ENCODE results near the gene DHX16. TPM values are rescaled to one million over a fixed set of nuclear protein-coding genes. Genes with fewer than 3 reads are reported as not detected.

Gene DHX16
- total RNA-seq, 1 experiment from 2014 or later = 41.3 TPM

DNA sequence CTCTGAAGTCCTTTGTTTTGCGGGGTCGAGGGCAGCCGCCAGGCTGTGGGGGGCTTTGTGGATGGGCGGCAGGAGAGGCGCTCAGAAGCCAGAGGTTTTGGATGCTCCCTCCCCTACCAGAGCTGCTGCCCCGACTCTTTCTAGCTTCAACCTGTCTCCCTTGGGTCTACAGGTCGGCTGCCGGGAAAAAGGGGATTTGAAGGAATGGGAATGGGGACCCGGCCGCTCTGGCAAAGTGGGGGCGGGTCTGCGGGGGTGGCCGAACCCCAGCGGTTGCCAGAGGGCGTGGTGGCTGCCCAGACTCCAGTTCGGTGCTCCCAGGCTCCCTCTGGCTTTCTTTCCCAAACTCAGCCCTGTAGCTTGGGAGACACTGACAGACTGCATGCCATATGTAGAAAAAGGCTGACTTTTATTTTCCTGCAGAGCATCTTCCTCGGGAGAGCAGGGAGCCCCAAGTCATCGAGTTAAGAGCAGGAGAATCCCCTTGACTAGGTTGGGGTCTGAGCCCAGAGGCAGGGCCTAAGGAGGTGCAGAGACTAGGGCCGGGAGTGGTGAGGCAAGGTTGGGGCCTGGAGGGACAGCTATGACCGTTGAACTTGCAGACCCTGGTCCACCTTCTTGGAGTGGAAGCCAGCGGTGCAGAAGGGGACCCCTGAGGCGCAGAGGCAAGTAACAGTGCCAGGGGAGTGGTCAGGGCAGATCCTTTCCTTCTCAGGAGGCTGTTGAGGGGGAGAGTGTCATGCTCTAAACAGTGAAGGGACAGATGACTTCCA, 15.0 kb upstream of the DHX16 start:
- CTCF ChIA-PET = interaction anchor here (0.6 to 5.5 kb wide), 10 partner anchors 9 to 195 kb away, joined by 3 to 62 read pairs (median 6); partner anchors contain the start of gene DHX16
- BruUV-seq (replicated peaks) = TSS peak; percentile 85

DNA sequence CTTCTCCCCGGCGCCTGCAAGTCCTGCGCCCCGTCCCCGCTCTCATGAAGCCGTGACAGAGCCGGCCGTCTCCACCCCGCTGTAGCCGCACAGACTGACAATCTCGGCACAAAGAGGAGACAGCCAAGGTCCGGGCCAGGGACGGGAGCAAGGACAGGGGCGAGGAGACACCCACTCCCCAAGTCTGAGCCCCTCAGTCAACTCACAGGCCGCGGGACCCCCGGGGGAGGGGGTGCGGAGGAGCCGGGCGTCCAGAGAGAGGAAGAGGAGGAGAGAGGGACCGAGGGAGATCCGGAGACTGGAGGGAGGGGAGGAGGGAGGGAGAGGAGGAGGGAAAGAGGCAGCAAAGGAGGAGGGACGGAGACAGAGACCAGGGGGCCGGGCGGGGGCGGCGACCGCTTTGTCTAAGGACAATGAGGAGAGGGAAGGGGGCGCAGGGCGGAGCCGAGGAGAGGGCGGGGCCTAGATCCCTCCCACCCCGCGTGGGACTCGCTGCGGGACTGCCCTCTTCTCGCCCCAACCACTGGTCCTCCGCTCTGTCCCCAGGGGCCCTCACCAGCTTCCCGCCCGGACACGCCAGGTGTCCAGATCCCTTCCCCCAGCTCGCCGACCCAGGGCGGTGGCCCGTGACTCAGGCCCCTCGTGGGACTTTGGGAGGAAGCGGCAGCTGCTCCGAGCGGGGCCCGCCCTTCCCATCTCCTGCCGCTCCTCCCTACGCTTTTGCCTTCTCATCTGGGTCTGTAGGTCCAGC, 14.3 kb upstream of the DHX16 start:
- peaks cover 66% of the 10 kb centered on the region for H3K4me1 Mint-ChIP-seq (ENCODE audit: insufficient read depth, unreplicated experiment)
- ChIA-PET CTCF (interaction anchor here (0.6 to 5.5 kb wide), 7 partner anchors 8 to 196 kb away, joined by 3 to 62 read pairs (median 7); no protein-coding TSS in a partner anchor), POLR2A (interaction anchor here (0.7 to 13.9 kb wide), 19 partner anchors 8 to 713 kb away, joined by 3 to 477 read pairs (median 5); partner anchors contain the start of genes DDR1, DHX16, FLOT1 and MDC1)

More for the DNA sequence above, 15.0 kb upstream of the DHX16 start:
- intact Hi-C loops (cut with micrococcal nuclease) = loop anchor here (2.0 to 5.0 kb wide), 2 partner anchors 134 to 189 kb away; no protein-coding TSS in a partner anchor
- H3K4me1 Mint-ChIP-seq (ENCODE audit: insufficient read depth, unreplicated experiment) = peaks cover 58% of the 10 kb centered on the region
- peak overlapping the region; percentile 80 for H3K27ac Mint-ChIP-seq (ENCODE audit: low read depth, unreplicated experiment)
- H3K27me3 Mint-ChIP-seq (ENCODE audit: insufficient read depth, unreplicated experiment) = no peaks in the 10 kb centered on the region
- H3K9me3 Mint-ChIP-seq (ENCODE audit: unreplicated experiment) = no peaks in the 10 kb centered on the region
- H3K36me3 Mint-ChIP-seq (ENCODE audit: insufficient read depth, unreplicated experiment) = peaks cover 13% of the 10 kb centered on the region
- POLR2A ChIA-PET = interaction anchor here (0.7 to 13.9 kb wide), 21 partner anchors 9 to 977 kb away, joined by 3 to 477 read pairs (median 4); partner anchors contain the start of genes DDR1, DHX16, FLOT1 and GPANK1
- H3K4me3 Mint-ChIP-seq (ENCODE audit: unreplicated experiment) = peak overlapping the region; percentile 94
- TF ChIP-seq, protein P1, sequence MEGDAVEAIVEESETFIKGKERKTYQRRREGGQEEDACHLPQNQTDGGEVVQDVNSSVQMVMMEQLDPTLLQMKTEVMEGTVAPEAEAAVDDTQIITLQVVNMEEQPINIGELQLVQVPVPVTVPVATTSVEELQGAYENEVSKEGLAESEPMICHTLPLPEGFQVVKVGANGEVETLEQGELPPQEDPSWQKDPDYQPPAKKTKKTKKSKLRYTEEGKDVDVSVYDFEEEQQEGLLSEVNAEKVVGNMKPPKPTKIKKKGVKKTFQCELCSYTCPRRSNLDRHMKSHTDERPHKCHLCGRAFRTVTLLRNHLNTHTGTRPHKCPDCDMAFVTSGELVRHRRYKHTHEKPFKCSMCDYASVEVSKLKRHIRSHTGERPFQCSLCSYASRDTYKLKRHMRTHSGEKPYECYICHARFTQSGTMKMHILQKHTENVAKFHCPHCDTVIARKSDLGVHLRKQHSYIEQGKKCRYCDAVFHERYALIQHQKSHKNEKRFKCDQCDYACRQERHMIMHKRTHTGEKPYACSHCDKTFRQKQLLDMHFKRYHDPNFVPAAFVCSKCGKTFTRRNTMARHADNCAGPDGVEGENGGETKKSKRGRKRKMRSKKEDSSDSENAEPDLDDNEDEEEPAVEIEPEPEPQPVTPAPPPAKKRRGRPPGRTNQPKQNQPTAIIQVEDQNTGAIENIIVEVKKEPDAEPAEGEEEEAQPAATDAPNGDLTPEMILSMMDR (IDR thresholded peaks at IDR 0.05; ENCODE audit: unreplicated experiment) = no peak
- peak; percentile 51 for DNase-seq (ENCODE audit: unreplicated experiment)

DNA sequence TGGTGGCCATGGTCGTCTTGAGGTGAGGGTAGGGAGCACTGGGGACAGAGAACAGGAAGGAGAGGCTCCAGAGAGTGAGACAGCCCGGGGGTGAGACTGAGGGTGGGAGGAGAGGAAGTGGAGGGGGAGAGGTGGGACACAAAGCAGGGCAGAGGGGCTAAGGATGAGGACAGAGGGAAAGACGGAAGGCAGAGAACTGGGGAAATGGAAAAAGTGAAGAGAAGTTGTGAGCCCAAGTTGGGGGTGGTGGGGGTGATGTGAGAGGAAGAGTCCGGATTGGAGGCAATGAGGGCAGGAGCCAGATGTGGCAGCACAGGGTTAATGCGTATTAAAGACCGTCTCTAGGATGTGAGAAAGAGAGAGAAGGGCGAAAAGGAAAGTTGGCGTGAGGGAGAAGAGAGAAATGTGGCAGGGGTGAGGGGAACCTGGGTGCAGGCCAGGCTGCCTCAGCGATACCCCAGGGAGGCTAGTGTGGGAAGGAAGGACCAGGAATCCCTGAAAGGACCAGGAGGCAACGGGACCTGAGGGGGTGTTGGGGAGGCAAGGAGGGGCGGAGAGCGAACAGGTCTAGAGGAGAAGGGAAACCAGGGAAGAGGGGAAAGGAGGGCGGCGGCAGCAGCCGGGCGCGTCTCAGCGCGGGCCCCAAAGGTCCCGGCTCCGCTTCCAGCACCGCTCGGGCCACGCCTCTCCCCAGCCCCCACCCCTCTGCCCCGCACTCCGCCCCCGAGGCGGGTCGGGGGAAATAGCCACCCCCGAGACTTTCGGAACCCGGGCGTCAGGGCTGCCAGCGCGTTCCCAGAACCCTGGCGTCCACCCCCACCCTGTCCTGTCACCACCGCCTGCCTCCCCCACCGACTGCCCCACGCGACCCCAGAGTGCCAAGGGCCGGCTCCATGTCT, 13.5 kb upstream of the DHX16 start, which contains the start of gene PPP1R18:
Gene PPP1R18, minus strand, starts transcription at position 637 of the 899 bp plus-strand sequence. Its CDS starts 627 bp downstream, at position 10.
- intact Hi-C loops (cut with micrococcal nuclease) = loop anchor here (1.0 to 5.0 kb wide), 3 partner anchors 31 to 191 kb away; partner anchors contain the start of gene MDC1
- Mint-ChIP-seq H3K4me1 (ENCODE audit: insufficient read depth, unreplicated experiment) (peaks cover 71% of the 10 kb centered on the region), H3K27ac (ENCODE audit: low read depth, unreplicated experiment) (peak within 1 kb of the TSS; percentile 80)

More for the DNA sequence above, 14.3 kb upstream of the DHX16 start:
- no TSS peak for BruUV-seq (replicated peaks)
- DNase-seq (ENCODE audit: unreplicated experiment) = peak; percentile 96
- peak overlapping the region; percentile 80 for H3K27ac Mint-ChIP-seq (ENCODE audit: low read depth, unreplicated experiment)
- no peaks in the 10 kb centered on the region for H3K9me3 Mint-ChIP-seq (ENCODE audit: unreplicated experiment)
- no peaks in the 10 kb centered on the region for H3K27me3 Mint-ChIP-seq (ENCODE audit: insufficient read depth, unreplicated experiment)
- intact Hi-C loops (cut with micrococcal nuclease) = loop anchor here (1.0 to 5.0 kb wide), 3 partner anchors 30 to 190 kb away; partner anchors contain the start of gene MDC1
- H3K4me3 Mint-ChIP-seq (ENCODE audit: unreplicated experiment) = peak overlapping the region; percentile 94
- peaks cover 19% of the 10 kb centered on the region for H3K36me3 Mint-ChIP-seq (ENCODE audit: insufficient read depth, unreplicated experiment)
- TF ChIP-seq, protein P1 (IDR thresholded peaks at IDR 0.05; ENCODE audit: unreplicated experiment) = no peak

More for the DNA sequence above, 13.5 kb upstream of the DHX16 start, which contains the start of gene PPP1R18:
- BruUV-seq (replicated peaks) = TSS peak; percentile 30
- TF ChIP-seq, protein P1 (IDR thresholded peaks at IDR 0.05; ENCODE audit: unreplicated experiment) = no peak
- no peaks in the 10 kb centered on the region for H3K27me3 Mint-ChIP-seq (ENCODE audit: insufficient read depth, unreplicated experiment)
- POLR2A ChIA-PET = interaction anchor here (0.6 to 6.5 kb wide), 12 partner anchors 13 to 425 kb away, joined by 3 to 251 read pairs (median 4); partner anchors contain the start of genes DDR1, DHX16, MDC1 and TUBB
- DNase-seq (ENCODE audit: unreplicated experiment) = peak; percentile 74
- CTCF ChIA-PET = interaction anchor here (0.7 to 17.5 kb wide), 4 partner anchors 10 to 54 kb away, joined by 3 to 537 read pairs (median 5); partner anchors contain the start of genes MDC1 and TUBB
- peaks cover 27% of the 10 kb centered on the region for H3K36me3 Mint-ChIP-seq (ENCODE audit: insufficient read depth, unreplicated experiment)
- H3K4me3 Mint-ChIP-seq (ENCODE audit: unreplicated experiment) = peak within 1 kb of the TSS; percentile 94
- H3K9me3 Mint-ChIP-seq (ENCODE audit: unreplicated experiment) = no peaks in the 10 kb centered on the region
